Osteocyte (in vitro differentiated cells): ENCODE data around the gene WDR1. TPM values are rescaled to one million over a fixed set of nuclear protein-coding genes. Genes with fewer than 3 reads are reported as not detected.

Experiments
- DNase-seq: peaks from one replicate; pipeline ENCODE4 v3.0.0; 2021; ENCODE audit warnings: mixed read lengths; ENCODE audit not compliant: unreplicated experiment; ENCODE audit errors: extremely low spot score
- H3K27ac Mint-ChIP-seq: one replicate; pipeline ENCODE4 v1.8.0; 2021; ENCODE audit warnings: mild to moderate bottlenecking, mixed read lengths; ENCODE audit not compliant: unreplicated experiment
- H3K27me3 Mint-ChIP-seq: one replicate; pipeline ENCODE4 v1.8.0; 2021; ENCODE audit warnings: mixed read lengths; ENCODE audit not compliant: unreplicated experiment
- H3K36me3 Mint-ChIP-seq: one replicate; pipeline ENCODE4 v1.8.0; 2021; ENCODE audit warnings: mixed read lengths; ENCODE audit not compliant: unreplicated experiment
- H3K4me1 Mint-ChIP-seq: one replicate; pipeline ENCODE4 v1.8.0; 2021; ENCODE audit warnings: mixed read lengths; ENCODE audit not compliant: unreplicated experiment
- H3K4me3 Mint-ChIP-seq: one replicate; pipeline ENCODE4 v1.8.0; 2021; ENCODE audit warnings: mild to moderate bottlenecking, moderate library complexity, mixed read lengths; ENCODE audit not compliant: unreplicated experiment
- H3K9me3 Mint-ChIP-seq: one replicate; pipeline ENCODE4 v1.8.0; 2021; ENCODE audit warnings: mixed read lengths; ENCODE audit not compliant: unreplicated experiment
- CTCF ChIP-seq: fragments of 200-600 bp; sonication (generic); IDR thresholded peaks from 2 replicates; pipeline ENCODE4 v1.5.0; 2021; ENCODE audit warnings: antibody characterized with exemption, mild to moderate bottlenecking, moderate library complexity
- total RNA-seq: library from RNA; stranded (reverse); gene quantifications from 2 replicates; pipeline ENCODE4 v1.2.1, GENCODE V29; 2021

The WDR1 gene
- total RNA-seq, 1 donor from 2014 or later: 537 TPM

DNA sequence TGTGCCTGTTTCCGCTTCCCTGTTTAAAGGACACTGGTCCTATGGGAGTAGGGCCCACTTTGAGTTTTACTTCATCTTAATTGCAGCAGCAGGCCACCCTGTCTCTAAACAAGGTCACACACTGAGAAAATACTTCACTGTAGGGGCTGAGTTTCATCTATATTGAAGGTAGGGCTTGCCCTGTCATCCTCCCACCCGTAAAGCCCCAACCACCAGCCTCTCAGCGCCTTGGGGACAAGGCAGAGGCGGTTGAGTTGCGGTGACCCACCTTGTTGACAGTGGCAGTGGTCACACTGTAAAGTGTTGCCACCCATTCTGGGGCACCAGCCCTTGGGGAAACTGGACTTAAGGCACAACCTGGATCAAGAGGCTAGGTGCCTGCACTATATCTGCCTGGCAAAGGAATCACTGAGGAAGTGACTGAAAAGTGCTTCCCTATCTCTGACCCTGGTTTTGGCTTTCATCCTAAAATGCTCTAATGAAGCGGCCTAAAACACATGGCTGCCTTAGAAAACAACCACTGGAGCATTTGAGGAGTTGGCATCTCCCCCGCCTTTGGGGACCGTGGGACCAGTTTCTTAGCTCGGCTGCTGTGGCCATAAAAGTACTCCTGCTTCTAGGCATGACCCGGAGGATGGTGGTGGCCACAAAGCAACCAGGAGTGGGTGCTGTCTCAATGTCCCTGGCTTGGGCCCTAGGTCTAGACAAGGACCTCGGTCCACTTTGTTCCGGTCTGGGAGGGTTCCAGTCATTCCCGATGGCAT lies 7.8 kb upstream of the WDR1 start:
- no peak for DNase-seq
- Mint-ChIP-seq H3K4me3 (no peak overlapping the region), H3K36me3 (no peaks in the 10 kb centered on the region), H3K27me3 (no peaks in the 10 kb centered on the region), H3K27ac (peak overlapping the region; percentile 85), H3K4me1 (peaks cover 29% of the 10 kb centered on the region), H3K9me3 (no peaks in the 10 kb centered on the region)
- TF ChIP-seq CTCF: no peak

DNA sequence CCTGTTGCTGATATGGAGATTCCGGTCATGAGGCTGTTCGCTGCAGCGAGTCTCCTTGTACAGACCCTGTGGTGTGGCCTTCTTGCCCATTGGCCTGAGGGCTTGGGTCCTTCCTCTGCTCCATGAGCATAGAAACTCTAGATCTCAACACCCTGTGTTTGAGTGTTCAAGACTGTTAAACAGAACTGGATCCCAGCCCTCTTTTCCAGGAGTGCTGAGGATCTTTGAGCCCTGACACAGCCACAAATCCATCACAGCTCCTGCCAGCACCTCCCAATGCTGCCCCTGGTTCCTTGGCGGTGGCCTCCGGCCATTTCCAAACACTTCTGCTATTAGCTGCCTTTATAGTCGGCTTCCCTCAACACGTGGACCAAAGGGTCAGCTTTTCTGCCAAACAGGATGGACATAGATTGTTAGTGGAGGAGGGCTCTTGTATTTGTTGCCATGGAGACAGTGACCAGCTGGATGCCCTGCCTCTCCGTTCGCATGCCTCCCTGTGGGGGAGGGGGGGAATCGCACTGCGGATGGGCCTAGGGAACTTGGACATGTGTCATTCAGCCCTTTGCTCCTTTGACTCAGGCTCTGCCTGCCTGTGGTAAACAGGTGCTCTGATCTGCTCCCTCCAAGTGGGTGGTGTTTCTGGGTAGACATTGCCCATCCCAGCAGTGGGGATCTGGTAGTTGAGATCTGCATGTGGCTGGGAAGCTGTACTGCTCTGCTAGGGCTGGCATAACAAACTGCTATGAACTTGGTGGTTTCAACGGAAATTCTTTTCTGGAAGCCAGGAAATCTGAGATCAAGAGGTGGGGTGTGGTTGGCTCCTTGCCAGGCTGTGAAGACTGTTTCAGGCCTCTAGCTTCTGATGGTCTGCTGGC lies 6.9 kb upstream of the WDR1 start:
- no peak for TF ChIP-seq CTCF
- H3K4me1 Mint-ChIP-seq: peaks cover 27% of the 10 kb centered on the region
- H3K4me3 Mint-ChIP-seq: no peak overlapping the region

DNA sequence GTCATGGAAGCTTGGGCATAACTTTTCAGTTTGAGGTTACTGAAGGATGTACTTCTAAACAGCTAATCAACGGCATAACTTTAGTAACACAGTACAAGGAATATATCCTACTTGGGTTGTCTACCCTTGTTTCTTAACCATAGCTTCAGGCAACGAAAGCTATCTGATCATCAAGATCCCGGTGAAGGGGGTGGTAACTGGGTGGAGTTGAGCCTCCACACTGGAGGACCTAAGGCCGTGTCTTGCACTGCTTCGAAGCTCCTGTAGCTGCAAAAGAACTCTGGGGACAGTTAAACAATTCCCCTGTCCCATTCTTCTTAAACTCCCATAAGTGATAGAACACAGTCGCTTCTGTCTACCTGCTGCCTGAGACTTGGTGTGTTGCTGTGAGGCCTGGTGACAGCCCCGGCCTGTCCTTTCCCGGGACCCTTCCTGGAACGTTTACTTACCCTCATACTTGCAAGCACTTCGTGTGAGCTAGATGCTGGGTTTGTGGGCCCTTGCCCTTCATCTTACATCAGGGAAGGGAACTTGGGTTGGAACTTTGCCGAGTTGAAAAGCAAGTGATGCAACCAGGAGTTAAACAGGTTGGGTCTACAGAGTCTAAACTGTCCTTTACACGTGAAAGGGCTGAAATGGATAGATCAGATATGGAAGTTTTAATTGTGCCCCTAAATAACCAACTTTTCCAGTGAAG lies 5.8 kb upstream of the WDR1 start:
- no peaks in the 10 kb centered on the region for H3K36me3 Mint-ChIP-seq

More for the DNA sequence above, 6.9 kb upstream of the WDR1 start:
- H3K36me3 Mint-ChIP-seq: no peaks in the 10 kb centered on the region
- no peaks in the 10 kb centered on the region for H3K27me3 Mint-ChIP-seq
- peak overlapping the region; percentile 85 for H3K27ac Mint-ChIP-seq
- DNase-seq: peak; percentile 89
- no peaks in the 10 kb centered on the region for H3K9me3 Mint-ChIP-seq

GRCh38 chr4:10121568-10122208 lies 5.1 kb upstream of the WDR1 start:
- Mint-ChIP-seq H3K9me3 (no peaks in the 10 kb centered on the region), H3K27me3 (no peaks in the 10 kb centered on the region), H3K36me3 (no peaks in the 10 kb centered on the region), H3K27ac (no peak overlapping the region), H3K4me3 (no peak overlapping the region), H3K4me1 (peaks cover 43% of the 10 kb centered on the region)
- no peak for DNase-seq
- no peak for TF ChIP-seq CTCF

More for the DNA sequence above, 5.8 kb upstream of the WDR1 start:
- H3K9me3 Mint-ChIP-seq: no peaks in the 10 kb centered on the region
- DNase-seq: no peak
- no peak overlapping the region for H3K4me3 Mint-ChIP-seq
- no peaks in the 10 kb centered on the region for H3K27me3 Mint-ChIP-seq
- H3K27ac Mint-ChIP-seq: peak overlapping the region; percentile 85
- peaks cover 38% of the 10 kb centered on the region for H3K4me1 Mint-ChIP-seq
- no peak for TF ChIP-seq CTCF
